GM19324 (cell line): ENCODE results near the gene STARD4.
A peak's percentile ranks its signal among the peaks of the same experiment; 100 is the strongest.

ENCODE experiments used
- ATAC-seq: cut with Tn5 transposase; IDR thresholded peaks from one replicate; pipeline ENCODE4 v1.9.1; 2021; ENCODE audit warnings: mild to moderate bottlenecking, moderate library complexity; ENCODE audit not compliant: unreplicated experiment, low FRiP score

The STARD4 gene

DNA sequence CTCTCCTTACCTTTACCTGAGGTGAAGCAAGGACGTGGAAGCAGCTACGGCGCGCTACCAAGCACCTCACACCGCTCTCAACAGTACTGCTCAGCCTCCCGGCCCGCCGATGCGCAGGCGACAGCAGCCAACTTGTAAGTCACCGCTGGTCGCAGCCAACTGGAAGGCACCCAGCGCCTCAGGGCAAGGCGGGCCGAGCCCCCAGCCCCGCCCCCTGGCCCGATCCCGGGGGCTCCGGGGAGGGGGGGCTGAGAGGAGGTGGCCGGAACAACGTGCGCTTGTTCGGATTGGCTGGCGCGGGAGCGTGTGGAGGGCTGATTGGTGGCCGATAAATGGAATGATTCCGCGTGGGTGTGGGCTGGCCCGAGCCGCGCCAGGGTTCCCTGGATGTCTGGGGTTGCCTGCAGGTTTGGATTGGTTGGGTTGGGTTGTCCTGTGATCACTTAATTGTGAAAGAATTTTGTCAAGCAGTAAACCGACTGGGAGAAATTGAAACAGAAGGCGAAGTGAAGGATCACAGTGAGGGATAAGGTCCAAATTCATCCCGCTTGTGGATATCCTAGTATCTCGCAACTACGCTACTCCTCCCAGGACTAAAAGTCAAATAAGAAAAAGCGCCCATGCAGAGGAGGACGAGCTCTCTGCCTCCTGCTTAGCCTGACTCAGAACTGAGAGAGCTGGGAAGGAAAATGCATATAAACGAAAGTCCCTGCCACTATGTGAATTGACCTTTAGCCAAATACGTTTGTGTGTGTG is at the start of gene STARD4:
STARD4 (minus strand) TSS at position 161 of the 756 bp plus-strand sequence. CDS start 5,102 bp downstream, outside the sequence.
- peak; percentile 96 for ATAC-seq

DNA sequence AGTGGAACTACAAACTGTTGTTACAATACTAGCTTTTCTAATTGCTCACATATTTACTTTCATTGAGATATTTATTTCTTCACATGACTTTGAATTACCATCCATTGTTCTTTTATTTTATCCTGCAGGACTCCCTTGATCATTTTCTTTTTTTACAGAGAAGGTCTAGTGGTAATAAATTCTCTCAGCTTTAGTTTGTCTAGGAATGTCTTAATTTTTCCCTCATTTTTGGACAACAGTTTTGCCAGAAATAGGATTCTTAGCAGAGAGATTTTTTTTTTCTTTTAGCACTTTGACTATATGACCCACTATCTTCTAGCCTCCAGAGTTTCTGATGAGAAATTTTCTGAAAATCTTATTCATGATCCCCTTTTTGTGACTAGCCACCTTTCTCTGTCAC is 47.3 kb upstream of the STARD4 start:
- ATAC-seq, result no peak

DNA sequence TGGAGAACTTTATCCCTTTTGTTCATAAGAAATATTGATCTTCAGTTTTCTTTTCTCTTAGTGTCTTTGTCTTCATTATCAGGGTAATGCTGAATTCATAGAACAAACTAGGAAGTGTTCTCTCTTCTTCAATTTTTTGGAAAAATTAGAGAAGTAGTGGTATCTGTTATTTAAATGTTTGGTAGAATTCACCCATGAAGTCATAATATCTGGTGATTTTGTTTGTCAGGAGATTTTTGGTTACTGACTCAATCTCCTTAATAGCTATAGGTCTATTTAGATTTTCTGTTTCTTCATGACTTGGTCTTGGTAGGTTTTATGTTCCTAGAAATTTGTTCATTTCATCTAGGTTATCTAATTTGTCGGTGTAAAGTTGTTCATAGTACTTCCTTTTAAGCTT is 45.4 kb upstream of the STARD4 start:
- ATAC-seq, result no peak

- ATAC-seq, result no peak
Observed at GRCh38 chr5:111557111-111557510, 44.8 kb upstream of the STARD4 start.

DNA sequence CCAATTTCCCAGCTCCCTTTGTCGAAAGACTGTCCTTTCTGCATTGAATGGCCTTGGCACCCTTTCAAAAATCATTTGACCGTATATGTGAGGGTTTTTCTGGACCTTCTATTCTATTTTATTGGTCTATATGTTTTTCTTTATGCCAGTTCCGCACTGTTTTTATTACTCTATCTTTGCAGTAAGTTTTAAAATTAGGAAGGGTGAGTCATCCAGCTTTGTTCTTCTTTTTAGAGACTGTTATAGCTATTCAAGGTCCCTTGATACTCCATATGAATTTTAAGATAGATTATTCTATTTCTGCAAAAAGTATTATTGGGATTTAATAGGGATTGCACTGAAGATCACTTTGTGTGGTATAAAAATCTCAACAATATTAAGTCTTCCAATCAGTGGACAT is 44.2 kb upstream of the STARD4 start:
- no peak for ATAC-seq

DNA sequence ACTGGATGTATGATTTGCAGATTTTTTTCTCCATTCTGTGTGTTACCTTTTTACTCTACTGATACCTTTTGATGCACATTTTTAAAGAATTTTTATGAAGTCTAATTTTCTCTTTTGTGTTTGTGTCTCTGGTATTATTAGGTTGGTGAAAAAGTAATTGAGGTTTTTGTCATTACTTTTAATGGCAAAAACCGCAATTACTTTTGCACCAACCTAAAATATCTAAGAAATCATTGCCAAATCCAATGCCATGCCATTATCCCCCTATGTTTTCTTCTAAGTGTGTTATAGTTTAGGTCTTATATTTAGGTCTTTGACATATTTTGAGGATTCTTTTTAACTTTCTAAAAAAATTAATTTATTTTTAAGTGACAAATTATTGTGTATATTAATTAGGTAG is 43.4 kb upstream of the STARD4 start:
- no peak for ATAC-seq

DNA sequence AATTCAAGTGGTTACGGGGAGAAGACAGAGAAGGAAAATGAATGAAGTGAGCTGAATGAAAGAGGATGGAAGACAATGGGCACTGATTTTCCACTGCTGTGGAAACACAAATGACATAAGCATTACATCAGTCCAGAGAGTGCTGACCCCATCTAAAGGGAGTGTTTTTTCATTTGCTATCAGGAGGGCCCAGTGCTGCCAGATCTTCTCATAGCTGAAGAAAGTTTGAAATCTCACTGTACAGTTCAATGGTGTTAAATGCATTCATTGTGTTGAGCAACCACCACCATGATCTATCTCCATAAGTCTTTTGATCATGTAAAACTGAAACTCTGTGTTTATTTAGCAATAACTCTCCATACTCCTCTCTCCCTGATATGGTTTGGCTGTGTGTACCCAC is 41.5 kb upstream of the STARD4 start:
- ATAC-seq, result no peak

DNA sequence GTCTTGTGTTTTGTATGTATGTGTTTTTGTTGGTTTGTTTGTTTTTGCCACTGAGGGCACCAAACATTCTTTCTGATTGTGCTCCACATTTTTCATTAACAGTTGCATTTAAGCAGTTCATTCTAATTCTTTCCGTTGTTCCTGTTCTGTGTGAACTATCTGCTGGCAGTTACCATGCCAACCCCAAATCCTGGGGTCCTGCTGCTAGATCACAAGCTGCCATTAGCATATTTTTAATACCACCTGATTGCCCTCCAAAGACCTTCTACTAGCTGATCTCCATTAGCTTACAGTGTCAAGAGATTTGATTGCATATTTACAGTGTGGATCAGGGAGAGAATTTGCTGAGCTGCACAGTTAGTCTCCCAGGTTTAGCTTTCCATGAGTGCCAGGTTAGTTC is 40.6 kb upstream of the STARD4 start:
- ATAC-seq, result no peak

- ATAC-seq, result no peak
Observed at GRCh38 chr5:111552492-111552891, 40.2 kb upstream of the STARD4 start.

GRCh38 chr5:111551569-111552275 is 39.4 kb upstream of the STARD4 start:
- no peak for ATAC-seq

GRCh38 chr5:111551161-111551560 is 38.8 kb upstream of the STARD4 start:
- ATAC-seq, result no peak

GRCh38 chr5:111550282-111551020 is 38.1 kb upstream of the STARD4 start:
- peak; percentile 86 for ATAC-seq

DNA sequence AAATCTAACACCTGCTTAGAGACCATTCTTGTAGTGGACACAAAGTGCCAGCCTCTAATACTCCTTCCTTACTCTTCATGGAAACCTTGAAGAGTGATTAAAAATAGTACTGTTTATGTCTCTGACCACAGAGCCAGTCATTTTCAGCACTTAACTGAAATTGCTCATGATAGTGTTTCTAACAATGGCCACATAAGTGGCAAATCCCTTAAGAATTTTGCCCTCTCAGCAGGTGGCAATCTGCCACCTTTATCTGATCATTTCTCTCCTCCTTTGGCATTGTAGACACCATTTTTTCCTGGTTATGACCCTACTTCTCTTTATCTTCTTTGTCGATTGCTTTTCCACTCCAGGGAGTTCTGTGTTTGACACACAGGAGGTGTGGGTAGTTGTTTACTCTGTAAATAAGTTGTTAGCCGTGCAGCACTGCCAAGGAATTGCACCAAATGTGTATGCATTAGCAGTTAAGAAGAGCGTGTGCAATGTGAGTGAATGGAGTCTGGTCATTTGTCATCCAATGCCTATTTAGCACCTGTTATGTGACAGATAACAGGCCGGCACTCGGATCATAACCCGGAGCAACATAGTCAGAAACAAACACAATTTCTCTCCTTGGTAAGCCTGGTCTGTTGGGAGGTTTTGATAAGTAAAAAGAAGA is 36.8 kb upstream of the STARD4 start:
- ATAC-seq, result no peak

DNA sequence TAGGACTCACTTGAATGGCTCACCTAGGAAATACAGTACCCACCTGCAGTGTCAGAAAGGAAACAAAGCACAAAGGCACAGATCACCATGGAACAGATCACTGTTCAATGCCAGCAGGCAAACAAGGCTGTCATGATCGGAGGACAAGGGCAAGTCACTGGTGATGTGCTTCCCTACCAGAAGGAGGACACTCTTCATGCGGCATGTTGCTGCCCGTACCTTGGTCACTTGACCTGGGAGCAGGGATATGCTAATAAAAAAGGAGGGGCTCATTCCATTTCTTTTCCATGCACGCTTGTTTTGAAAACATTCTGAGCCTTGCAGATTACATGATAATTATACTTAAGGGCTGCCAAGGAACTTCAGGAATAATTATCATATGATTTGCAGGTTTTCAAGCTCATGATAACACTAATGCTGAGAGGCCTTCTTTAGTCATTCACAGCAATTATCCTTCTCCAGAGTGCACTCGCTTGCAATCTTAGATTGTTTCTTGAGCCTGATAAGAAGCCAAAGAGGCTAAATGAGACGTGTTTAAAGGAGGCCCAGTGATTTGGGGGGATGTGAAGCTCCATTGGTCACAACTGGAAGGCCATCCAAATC is 36.1 kb upstream of the STARD4 start:
- ATAC-seq, result no peak

DNA sequence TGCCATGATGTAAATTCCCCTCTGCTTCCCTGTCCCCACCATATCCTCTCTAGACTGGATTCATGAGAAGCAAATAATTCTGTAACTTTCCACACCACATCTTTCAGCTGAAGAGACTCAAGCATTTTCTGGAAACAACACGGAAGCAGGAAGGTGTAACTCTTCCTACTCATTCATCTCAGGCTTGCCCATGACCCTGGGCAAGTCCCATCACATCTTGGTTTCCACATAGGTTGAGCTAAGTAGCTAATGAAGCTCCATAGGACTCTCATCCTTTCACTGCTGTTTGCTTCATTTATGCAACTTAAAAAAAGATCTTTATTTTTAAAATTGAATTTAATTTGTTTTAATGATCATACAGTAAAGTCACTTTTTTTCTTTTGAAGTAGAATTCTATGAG is 32.7 kb upstream of the STARD4 start:
- no peak for ATAC-seq

DNA sequence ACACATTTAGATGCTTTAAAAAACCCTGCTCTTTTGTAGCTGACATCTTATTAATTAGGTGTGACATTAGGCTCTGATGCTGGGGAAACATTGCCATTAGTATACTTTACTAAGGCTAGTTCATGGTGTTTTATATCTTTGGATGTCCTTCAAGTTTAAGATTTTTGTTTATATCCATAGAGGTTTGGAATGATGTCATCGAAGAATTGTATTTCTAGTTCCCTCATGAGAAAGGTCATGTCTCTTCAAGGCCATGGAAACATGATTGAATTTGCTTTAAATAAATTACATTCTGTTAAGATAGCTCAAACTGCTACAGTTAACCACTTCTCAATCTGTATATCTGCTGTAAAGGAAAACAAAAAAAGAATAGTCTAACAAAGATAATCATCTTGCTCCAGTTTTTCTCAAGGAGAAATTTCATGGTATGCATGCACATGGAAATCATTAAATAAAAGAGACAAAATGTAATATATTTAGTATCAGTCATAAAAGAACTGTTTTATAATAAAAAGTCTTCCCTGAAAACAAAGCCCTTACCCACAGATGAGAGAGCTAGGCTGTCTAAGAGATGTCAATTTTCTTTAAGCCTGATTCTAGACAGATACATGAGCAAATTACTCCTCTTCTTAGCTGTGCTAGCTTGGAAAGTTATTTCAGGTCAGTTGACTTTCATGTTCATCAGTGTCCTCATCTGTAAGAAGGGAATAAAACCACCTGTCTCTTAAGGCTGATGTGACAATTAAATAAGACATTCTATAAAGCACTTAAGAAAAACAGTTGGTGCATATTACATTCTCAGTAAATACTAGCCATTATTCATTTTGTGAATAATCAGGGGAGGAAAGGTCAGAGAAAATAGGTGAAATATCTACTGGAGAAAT is 25.0 kb upstream of the STARD4 start:
- no peak for ATAC-seq

DNA sequence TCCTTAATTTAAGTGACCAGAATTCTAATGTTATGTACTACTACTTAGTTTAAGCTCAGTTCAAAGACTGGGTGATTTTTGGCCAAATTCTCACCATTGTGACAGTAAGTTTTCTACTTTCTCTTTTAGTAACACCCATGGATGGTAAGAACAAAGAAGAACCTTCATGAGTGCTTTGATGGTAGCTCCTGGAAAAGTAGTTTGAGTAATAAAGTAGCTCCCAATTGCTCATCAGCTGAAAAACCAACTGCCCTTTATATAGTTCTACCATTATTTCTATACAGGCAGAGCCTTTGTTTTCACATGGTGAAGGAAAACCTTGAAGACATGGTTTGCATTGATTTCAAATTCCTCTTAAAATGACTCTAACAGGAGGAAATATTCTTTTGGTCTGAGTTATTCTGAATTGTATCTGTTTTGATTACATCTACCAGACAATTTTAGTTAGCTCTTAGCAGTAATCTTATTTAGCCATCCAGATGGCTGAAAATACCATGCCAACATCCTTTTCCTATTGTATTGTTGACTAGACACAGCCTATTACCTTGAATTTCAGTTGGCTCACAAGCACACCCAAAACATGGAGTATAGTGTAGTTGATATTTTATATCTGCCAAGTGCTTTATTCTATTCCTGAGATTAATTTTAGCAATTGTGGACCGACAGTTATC is 23.7 kb upstream of the STARD4 start:
- ATAC-seq, result no peak

DNA sequence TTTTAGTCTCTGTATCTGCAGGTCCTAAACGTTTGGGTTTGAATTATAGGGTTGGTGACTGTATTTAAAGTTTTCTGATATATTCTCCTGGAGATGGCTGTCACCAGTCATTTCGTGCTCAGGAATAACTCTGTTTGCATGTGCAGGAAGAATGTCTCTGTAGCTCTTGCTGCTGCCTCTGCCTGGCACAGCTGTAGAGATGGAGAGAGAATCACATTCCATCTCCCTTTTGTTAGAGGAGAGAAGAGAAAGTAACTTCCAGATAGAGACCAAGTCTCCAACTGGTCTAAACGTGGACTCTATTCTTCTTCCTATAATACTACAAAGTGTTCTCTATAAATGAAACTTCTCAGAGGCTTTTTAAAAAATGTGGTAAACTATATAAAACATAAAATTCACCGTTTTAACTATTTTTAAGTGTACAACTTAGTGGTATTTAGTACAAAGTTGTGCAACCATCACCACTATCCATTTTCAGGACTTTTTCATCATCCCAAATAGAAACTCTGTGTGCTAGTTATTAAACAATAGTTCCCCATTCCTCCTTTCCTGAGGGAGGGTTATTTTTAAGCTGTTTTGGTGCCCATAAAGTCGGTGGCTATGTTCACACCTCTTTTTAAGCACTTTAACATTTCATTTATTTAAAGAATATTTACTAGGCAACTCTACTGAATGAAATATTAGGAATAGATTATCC is 20.7 kb upstream of the STARD4 start:
- ATAC-seq, result no peak
